Transverse colon (tissue), 4 donors: ENCODE measurements around the gene TCHP. TPM values are rescaled to one million over a fixed set of nuclear protein-coding genes. Genes with fewer than 3 reads are reported as not detected.

Experiments used
- DNase-seq: peaks from one replicate; pipeline ENCODE4 v3.0.0-alpha.2; 2019
- H3K27ac ChIP-seq, 4 donors: fragments of 200-600 bp; sonication (generic); 2 replicates each; pipeline ENCODE4 v1.5.1; 2016 to 2018; ENCODE audit warnings: inconsistent platforms in 4 of 4
- H3K27me3 ChIP-seq: fragments of 200-600 bp; sonication (generic); 2 replicates; pipeline ENCODE4 v1.5.1; 2017; ENCODE audit warnings: inconsistent platforms
- H3K36me3 ChIP-seq, 4 donors: fragments of 200-600 bp; sonication (generic); 2 replicates each; pipeline ENCODE4 v1.5.1; 2017 to 2019; ENCODE audit warnings: inconsistent platforms in 4 of 4
- H3K4me1 ChIP-seq, 4 donors: fragments of 200-600 bp; sonication (generic); 2 replicates each; pipeline ENCODE4 v1.5.1; 2017 to 2020; ENCODE audit warnings: inconsistent platforms in 4 of 4
- H3K4me3 ChIP-seq, 4 donors: fragments of 200-600 bp; sonication (generic); 1 replicate in 1 of 4; 2 replicates in 3 of 4; pipeline versions ENCODE4 v1.5.1 to v1.6.1; 2017 to 2019; ENCODE audit warnings: inconsistent platforms in 4 of 4
- H3K9me3 ChIP-seq, 2 donors: fragments of 200-600 bp; sonication (generic); 2 replicates each; pipeline ENCODE4 v1.5.1; 2017 to 2019; ENCODE audit warnings: inconsistent platforms in 2 of 2
- EP300 ChIP-seq: sonication (generic); formaldehyde crosslinking; IDR thresholded peaks from one replicate; pipeline ENCODE4 v1.6.1; 2017; ENCODE audit warnings: antibody characterized with exemption, low read depth
- POLR2A ChIP-seq: fragments of 450-650 bp; IDR thresholded peaks from one replicate; pipeline ENCODE4 v1.6.1; 2016; ENCODE audit warnings: antibody characterized with exemption, mild to moderate bottlenecking, moderate library complexity
- POLR2AphosphoS5 ChIP-seq, 3 donors: sonication (generic); formaldehyde crosslinking; IDR thresholded peaks; one replicate each; pipeline ENCODE4 v1.6.1; 2016; ENCODE audit warnings: antibody characterized with exemption in 3 of 3
- WGBS, 2 donors: methylation state at CpG; one replicate each; pipeline ENCODE4 v1.1.5; 2018; ENCODE audit warnings: low coverage in 1 of 2; 5-methylcytosine and 5-hydroxymethylcytosine counted together
- in situ Hi-C, 4 donors: fragments of 200-750 bp; cut with MboI; loops; one replicate each; pipeline versions ENCODE4 v1.15.0 to v1.15.1; 2017; ENCODE audit warnings: low sequenced_read_pairs in 3 of 4, low pct_ligation_motif_present in 1 of 4, low pct_unique_long_range_greater_than_20kb in 1 of 4
- intact Hi-C: fragments of 100-400 bp; cut with DNase I; formaldehyde crosslinking; loops from one replicate; pipeline ENCODE4 v1.15.1; 2023; ENCODE audit warnings: low total_unique reads
- total RNA-seq, 4 donors: library from RNA; depleted of rRNA; stranded (reverse); fragments of >200 nt; gene quantifications; one replicate each; pipeline ENCODE4 v1.1.0, GENCODE V29; 2016
- TF ChIP-seq, protein P1 (sequence below), 5 experiments: fragments of 200-600 bp in 3 of 5; fragments of 450-650 bp in 2 of 5; sonication (generic) in 3 of 5; IDR thresholded peaks; 1 replicate in 2 of 5; 2 replicates in 3 of 5; pipeline ENCODE4 v1.5.1; 2016 to 2017; ENCODE audit warnings: antibody characterized with exemption in 5 of 5, inconsistent platforms in 3 of 5, mild to moderate bottlenecking in 2 of 5, moderate library complexity in 1 of 5

Gene TCHP
- total RNA-seq, 4 donors from 2014 or later: 27.5 to 54.7 (median 30.7) TPM

DNA sequence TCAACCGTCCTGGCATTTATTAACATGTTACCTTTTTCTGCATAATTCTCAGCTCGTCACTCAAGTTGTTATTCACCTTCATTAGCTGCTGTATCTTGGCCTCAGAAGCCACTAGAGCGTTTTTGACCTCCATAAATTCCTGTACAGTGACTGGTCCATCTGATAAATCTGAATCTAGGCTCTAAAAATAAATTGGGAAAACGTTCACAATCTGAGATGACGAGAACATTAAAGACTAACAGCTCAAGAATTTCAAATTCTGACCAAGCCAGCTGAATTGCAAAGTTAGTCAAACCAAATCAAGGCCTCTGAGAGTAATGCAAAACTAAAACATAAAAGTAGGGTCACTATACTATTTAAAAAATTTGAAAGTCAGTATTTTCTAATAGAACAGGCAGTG is 51.1 kb downstream of the TCHP start:
- peaks cover 14 to 42% (median 25%) of the 10 kb centered on the region in 4 donors for H3K4me1 ChIP-seq
- intact Hi-C loops: no loop called here
- H3K4me3 ChIP-seq: no peak overlapping the region
- no peaks in the 10 kb centered on the region for H3K9me3 ChIP-seq
- TF ChIP-seq POLR2AphosphoS5 (IDR thresholded peaks at IDR 0.05) (no peak), POLR2A (no peak), EP300 (no peak)
- TF ChIP-seq, protein P1, sequence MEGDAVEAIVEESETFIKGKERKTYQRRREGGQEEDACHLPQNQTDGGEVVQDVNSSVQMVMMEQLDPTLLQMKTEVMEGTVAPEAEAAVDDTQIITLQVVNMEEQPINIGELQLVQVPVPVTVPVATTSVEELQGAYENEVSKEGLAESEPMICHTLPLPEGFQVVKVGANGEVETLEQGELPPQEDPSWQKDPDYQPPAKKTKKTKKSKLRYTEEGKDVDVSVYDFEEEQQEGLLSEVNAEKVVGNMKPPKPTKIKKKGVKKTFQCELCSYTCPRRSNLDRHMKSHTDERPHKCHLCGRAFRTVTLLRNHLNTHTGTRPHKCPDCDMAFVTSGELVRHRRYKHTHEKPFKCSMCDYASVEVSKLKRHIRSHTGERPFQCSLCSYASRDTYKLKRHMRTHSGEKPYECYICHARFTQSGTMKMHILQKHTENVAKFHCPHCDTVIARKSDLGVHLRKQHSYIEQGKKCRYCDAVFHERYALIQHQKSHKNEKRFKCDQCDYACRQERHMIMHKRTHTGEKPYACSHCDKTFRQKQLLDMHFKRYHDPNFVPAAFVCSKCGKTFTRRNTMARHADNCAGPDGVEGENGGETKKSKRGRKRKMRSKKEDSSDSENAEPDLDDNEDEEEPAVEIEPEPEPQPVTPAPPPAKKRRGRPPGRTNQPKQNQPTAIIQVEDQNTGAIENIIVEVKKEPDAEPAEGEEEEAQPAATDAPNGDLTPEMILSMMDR (IDR thresholded peaks at IDR 0.05): no peak
- peaks cover 0 to 26% (median 12%) of the 10 kb centered on the region in 4 donors for H3K36me3 ChIP-seq
- in situ Hi-C loops: no loop called here
- no peak for DNase-seq
- H3K27ac ChIP-seq: peak overlapping the region in 3 of 4 donors; percentile 26 to 36 (median 28)
- no peaks in the 10 kb centered on the region for H3K27me3 ChIP-seq
- 68 to 77% methylated on average over 5 of the region's 5 CpGs for WGBS, 2 donors

- no peak overlapping the region for H3K4me3 ChIP-seq
- peak overlapping the region in 3 of 4 donors; percentile 26 to 36 (median 28) for H3K27ac ChIP-seq
- no peak for DNase-seq
- no peak for TF ChIP-seq EP300
- TF ChIP-seq, protein P1 (IDR thresholded peaks at IDR 0.05): no peak
- TF ChIP-seq POLR2A: no peak
- no peak for TF ChIP-seq POLR2AphosphoS5 (IDR thresholded peaks at IDR 0.05)
- H3K4me1 ChIP-seq: peaks cover 14 to 39% (median 25%) of the 10 kb centered on the region in 4 donors
- peaks cover 0 to 26% (median 12%) of the 10 kb centered on the region in 4 donors for H3K36me3 ChIP-seq
- intact Hi-C loops: no loop called here
- no peaks in the 10 kb centered on the region for H3K9me3 ChIP-seq
- 77 to 100% methylated on average over 1 to 7 of the region's 7 CpGs for WGBS, 2 donors
- H3K27me3 ChIP-seq: no peaks in the 10 kb centered on the region
- in situ Hi-C loops: no loop called here
Observed at GRCh38 chr12:109951751-109952150, 51.7 kb downstream of the TCHP start.

- peaks cover 0 to 26% (median 12%) of the 10 kb centered on the region in 4 donors for H3K36me3 ChIP-seq
- peaks cover 14 to 34% (median 24%) of the 10 kb centered on the region in 4 donors for H3K4me1 ChIP-seq
- peak overlapping the region in 3 of 4 donors; percentile 23 to 28 (median 26) for H3K27ac ChIP-seq
- intact Hi-C loops: no loop called here
- no peaks in the 10 kb centered on the region for H3K27me3 ChIP-seq
- H3K4me3 ChIP-seq: no peak overlapping the region
- no peak for DNase-seq
- TF ChIP-seq POLR2A (no peak), EP300 (no peak), POLR2AphosphoS5 (IDR thresholded peaks at IDR 0.05) (no peak)
- TF ChIP-seq, protein P1 (IDR thresholded peaks at IDR 0.05): no peak
- no peaks in the 10 kb centered on the region for H3K9me3 ChIP-seq
- in situ Hi-C loops: no loop called here
- 83 to 90% methylated on average over 1 to 11 of the region's 11 CpGs for WGBS, 2 donors
Observed at GRCh38 chr12:109952160-109952858, 52.2 kb downstream of the TCHP start.

- WGBS, 2 donors: 80 to 94% methylated on average over 1 to 8 of the region's 8 CpGs
- no peak overlapping the region for H3K4me3 ChIP-seq
- no peak overlapping the region for H3K27ac ChIP-seq
- intact Hi-C loops: no loop called here
- peaks cover 0 to 28% (median 12%) of the 10 kb centered on the region in 4 donors for H3K36me3 ChIP-seq
- H3K27me3 ChIP-seq: no peaks in the 10 kb centered on the region
- in situ Hi-C loops: no loop called here
- peaks cover 14 to 28% (median 21%) of the 10 kb centered on the region in 4 donors for H3K4me1 ChIP-seq
- H3K9me3 ChIP-seq: no peaks in the 10 kb centered on the region
- DNase-seq: no peak
- TF ChIP-seq, protein P1 (IDR thresholded peaks at IDR 0.05): no peak
- TF ChIP-seq POLR2A (no peak), POLR2AphosphoS5 (IDR thresholded peaks at IDR 0.05) (no peak), EP300 (no peak)
Observed at GRCh38 chr12:109952873-109953272, 52.8 kb downstream of the TCHP start.
